Keratinocyte (primary cell): ENCODE measurements around the gene ZNF709. TPM values are rescaled to one million over a fixed set of nuclear protein-coding genes. Genes with fewer than 3 reads are reported as not detected.

Experiments
- DNase-seq: peaks from one replicate; pipeline ENCODE4 v3.0.0-alpha.2; 2011; ENCODE audit warnings: low read depth, missing footprints, low spot score
- FAIRE-seq: peaks from 2 replicates; lab custom pipeline; 2011; peaks lifted over from hg19 to GRCh38; lab: Jason Lieb, UNC
- H2AFZ ChIP-seq: 2 replicates; pipeline ENCODE4 v1.6.0; 2012; ENCODE audit warnings: low read length, control low read depth, inconsistent platforms; ENCODE audit not compliant: control insufficient read depth
- H3K27ac ChIP-seq: 2 replicates; pipeline ENCODE4 v1.5.1; 2011; ENCODE audit warnings: low read length; ENCODE audit not compliant: control insufficient read depth, insufficient read depth
- H3K27me3 ChIP-seq: 3 replicates; pipeline ENCODE4 v1.6.0; 2011; ENCODE audit warnings: low read length; ENCODE audit not compliant: control insufficient read depth, insufficient read depth; ENCODE audit errors: extremely low read depth
- H3K36me3 ChIP-seq, 2 experiments: 2 replicates in 1 of 2; 3 replicates in 1 of 2; pipeline ENCODE4 v1.5.1; 2011; ENCODE audit warnings: low read length in 2 of 2, mild to moderate bottlenecking in 1 of 2; ENCODE audit not compliant: control insufficient read depth in 2 of 2, insufficient read depth in 2 of 2; ENCODE audit errors: extremely low read depth in 1 of 2
- H3K4me1 ChIP-seq: 3 replicates; pipeline ENCODE4 v1.5.1; 2011; ENCODE audit warnings: low read length; ENCODE audit not compliant: control insufficient read depth, insufficient read depth; ENCODE audit errors: extremely low read depth
- H3K4me2 ChIP-seq: 3 replicates; pipeline ENCODE4 v1.6.0; 2011; ENCODE audit warnings: low read depth, low read length; ENCODE audit not compliant: control insufficient read depth, insufficient read depth; ENCODE audit errors: extremely low read depth
- H3K4me3 ChIP-seq, 3 experiments: fragments of 200-600 bp in 1 of 3; sonication (generic) in 1 of 3; 2 replicates in 2 of 3; 3 replicates in 1 of 3; pipeline ENCODE4 v1.5.1; 2011 to 2016; ENCODE audit warnings: low read length in 3 of 3, mild to moderate bottlenecking in 3 of 3, control low read depth in 2 of 3, inconsistent platforms in 1 of 3, low read depth in 1 of 3, mixed read lengths in 1 of 3, mixed run types in 1 of 3, moderate library complexity in 1 of 3; ENCODE audit not compliant: control insufficient read depth in 2 of 3, insufficient read depth in 2 of 3; ENCODE audit errors: extremely low read depth in 1 of 3
- H3K79me2 ChIP-seq: 2 replicates; pipeline ENCODE4 v1.6.0; 2012; ENCODE audit warnings: low read length; ENCODE audit not compliant: control insufficient read depth, insufficient read depth
- H3K9ac ChIP-seq: 3 replicates; pipeline ENCODE4 v1.6.0; 2011; ENCODE audit warnings: low read length; ENCODE audit not compliant: control insufficient read depth, insufficient read depth; ENCODE audit errors: extremely low read depth
- H3K9me1 ChIP-seq: 3 replicates; pipeline ENCODE4 v1.6.0; 2011; ENCODE audit warnings: low read length; ENCODE audit not compliant: control insufficient read depth, insufficient read depth; ENCODE audit errors: extremely low read depth
- H3K9me3 ChIP-seq: 2 replicates; pipeline ENCODE4 v1.5.1; 2012; ENCODE audit warnings: low read depth, low read length; ENCODE audit not compliant: control insufficient read depth
- H4K20me1 ChIP-seq: 3 replicates; pipeline ENCODE4 v1.6.0; 2011; ENCODE audit warnings: low read length; ENCODE audit not compliant: control insufficient read depth, insufficient read depth; ENCODE audit errors: extremely low read depth
- EZH2 ChIP-seq: IDR thresholded peaks from one replicate; pipeline ENCODE4 v1.6.1; 2012; ENCODE audit warnings: inconsistent platforms, mild to moderate bottlenecking, low read length, moderate library complexity
- dilution Hi-C: fragments of 300-500 bp; cut with MboI; formaldehyde crosslinking; loops from one replicate; pipeline ENCODE4 v1.7.0; 2020; ENCODE audit warnings: low sequenced_read_pairs; ENCODE audit not compliant: extremely low pct_ligation_motif_present
- polyA plus RNA-seq, 5 experiments: library from polyadenylated mRNA; depleted of rRNA in 3 of 5; stranded (reverse) in 3 of 5; stranded (forward) in 1 of 5; unstranded in 1 of 5; fragments of >200 nt; gene quantifications; 1 replicate in 1 of 5; 2 replicates in 3 of 5; 3 replicates in 1 of 5; pipeline versions ENCODE4 v1.2.1 to v1.2.3, GENCODE V29; 2011 to 2012; ENCODE audit warnings: missing spikeins in 2 of 5, low read depth in 1 of 5, low replicate concordance in 1 of 5
- TF ChIP-seq, protein P1 (sequence below), 3 experiments: IDR thresholded peaks in 1 of 3; conservative IDR thresholded peaks in 1 of 3; optimal IDR thresholded peaks in 1 of 3; 2 replicates in 2 of 3; 3 replicates in 1 of 3; pipeline versions ENCODE3 to v1.5.1; 2011; ENCODE audit warnings: low read length in 3 of 3, mild to moderate bottlenecking in 3 of 3, moderate library complexity in 2 of 3, control low read depth in 1 of 3, inconsistent platforms in 1 of 3; ENCODE audit not compliant: insufficient read depth in 2 of 3; ENCODE audit errors: extremely low read depth in 1 of 3

ZNF709 gene
- polyA plus RNA-seq, 1 donor (not counting 4 experiments of a cell fraction or from before 2014, with no cell fraction given), result 0.98 TPM

DNA sequence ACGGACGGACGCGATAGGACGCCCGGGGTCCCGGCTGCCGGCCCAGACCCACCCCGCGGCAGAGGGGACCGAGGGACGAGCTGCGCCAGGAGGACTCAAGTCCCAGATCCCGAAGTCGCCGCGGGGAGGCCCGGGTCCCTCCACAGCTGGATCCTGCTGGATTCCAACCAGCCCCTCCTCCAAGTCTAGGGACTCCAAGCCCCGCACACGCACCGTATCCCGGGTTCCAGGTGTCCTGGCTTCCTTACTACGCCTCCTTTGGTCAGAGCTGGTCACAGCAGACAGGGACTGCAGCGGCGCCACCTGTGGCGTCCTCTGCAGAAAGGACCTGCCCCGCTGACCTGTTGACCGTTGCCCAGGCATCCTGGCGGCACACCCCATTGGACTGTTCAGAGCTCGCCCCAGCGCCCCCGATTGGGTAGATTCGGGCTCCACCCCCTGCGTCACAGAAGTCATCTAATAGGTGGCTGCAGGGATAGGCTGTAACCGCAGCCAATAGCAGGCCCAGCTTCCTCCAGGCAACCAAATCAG is 29.0 kb upstream of the ZNF709 start:
- DNase-seq (no peak), FAIRE-seq (no peak)
- Histone ChIP-seq H3K4me3 (no peak overlapping the region), H3K9me3 (peaks cover 3% of the 10 kb centered on the region), H3K9ac (no peak overlapping the region), H3K27ac (no peak overlapping the region), H3K79me2 (no peaks in the 10 kb centered on the region), H2AFZ (no peak overlapping the region), H3K36me3 (no peaks in the 10 kb centered on the region), H3K9me1 (no peaks in the 10 kb centered on the region), H3K4me2 (no peak overlapping the region), H3K27me3 (no peaks in the 10 kb centered on the region), H4K20me1 (no peaks in the 10 kb centered on the region), H3K4me1 (no peaks in the 10 kb centered on the region)
- dilution Hi-C loops, result no loop called here
- no peak for TF ChIP-seq EZH2
- TF ChIP-seq, protein P1, sequence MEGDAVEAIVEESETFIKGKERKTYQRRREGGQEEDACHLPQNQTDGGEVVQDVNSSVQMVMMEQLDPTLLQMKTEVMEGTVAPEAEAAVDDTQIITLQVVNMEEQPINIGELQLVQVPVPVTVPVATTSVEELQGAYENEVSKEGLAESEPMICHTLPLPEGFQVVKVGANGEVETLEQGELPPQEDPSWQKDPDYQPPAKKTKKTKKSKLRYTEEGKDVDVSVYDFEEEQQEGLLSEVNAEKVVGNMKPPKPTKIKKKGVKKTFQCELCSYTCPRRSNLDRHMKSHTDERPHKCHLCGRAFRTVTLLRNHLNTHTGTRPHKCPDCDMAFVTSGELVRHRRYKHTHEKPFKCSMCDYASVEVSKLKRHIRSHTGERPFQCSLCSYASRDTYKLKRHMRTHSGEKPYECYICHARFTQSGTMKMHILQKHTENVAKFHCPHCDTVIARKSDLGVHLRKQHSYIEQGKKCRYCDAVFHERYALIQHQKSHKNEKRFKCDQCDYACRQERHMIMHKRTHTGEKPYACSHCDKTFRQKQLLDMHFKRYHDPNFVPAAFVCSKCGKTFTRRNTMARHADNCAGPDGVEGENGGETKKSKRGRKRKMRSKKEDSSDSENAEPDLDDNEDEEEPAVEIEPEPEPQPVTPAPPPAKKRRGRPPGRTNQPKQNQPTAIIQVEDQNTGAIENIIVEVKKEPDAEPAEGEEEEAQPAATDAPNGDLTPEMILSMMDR (optimal IDR thresholded peaks at IDR 0.05 in 1 of 3, IDR thresholded peaks at IDR 0.05 in 1 of 3, conservative IDR thresholded peaks at IDR 0.05 in 1 of 3; ENCODE audit: extremely low read depth in 1 of 3, insufficient read depth in 2 of 3, low read length in 3 of 3), result peak in 1 of 3 experiments; percentile 11

DNA sequence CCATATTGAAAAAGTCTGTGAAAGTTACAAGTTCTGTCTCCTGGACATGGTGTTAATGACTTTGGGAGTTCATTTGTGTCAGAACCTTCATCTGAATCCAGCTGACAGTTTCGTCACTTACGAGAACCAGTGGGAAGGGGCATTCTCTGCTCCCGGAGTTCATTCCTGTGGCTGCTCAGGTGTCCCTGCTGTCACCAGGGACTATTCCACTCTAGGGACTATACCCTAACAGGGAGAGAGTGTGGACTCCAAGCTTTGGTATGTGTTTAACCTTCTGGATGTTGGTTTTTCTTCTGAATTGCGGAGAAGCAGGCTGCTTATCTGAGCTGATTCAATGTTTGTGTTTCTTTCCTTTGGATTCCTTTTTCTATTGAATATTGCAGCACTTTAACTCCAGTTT is 12.4 kb upstream of the ZNF709 start:
- Histone ChIP-seq H2AFZ (no peak overlapping the region), H3K9me3 (no peaks in the 10 kb centered on the region), H3K9ac (no peak overlapping the region), H3K79me2 (no peaks in the 10 kb centered on the region), H3K4me2 (no peak overlapping the region), H3K4me1 (peaks cover 7% of the 10 kb centered on the region), H3K27me3 (no peaks in the 10 kb centered on the region), H3K27ac (no peak overlapping the region), H4K20me1 (no peaks in the 10 kb centered on the region), H3K4me3 (no peak overlapping the region), H3K9me1 (no peaks in the 10 kb centered on the region), H3K36me3 (no peaks in the 10 kb centered on the region)
- dilution Hi-C loops, result no loop called here
- TF ChIP-seq, protein P1 (optimal IDR thresholded peaks at IDR 0.05 in 1 of 3, IDR thresholded peaks at IDR 0.05 in 1 of 3, conservative IDR thresholded peaks at IDR 0.05 in 1 of 3; ENCODE audit: extremely low read depth in 1 of 3, insufficient read depth in 2 of 3, low read length in 3 of 3), result no peak
- TF ChIP-seq EZH2, result no peak
- DNase-seq (no peak), FAIRE-seq (no peak)
